LNCAP (cell line): ENCODE measurements around the gene RBL1.

Experiments
- TF ChIP-seq, protein P1 (sequence below): fragments of 450-650 bp; IDR thresholded peaks from 2 replicates; pipeline ENCODE4 v1.5.1; 2017; ENCODE audit warnings: mild to moderate bottlenecking

RBL1 gene

GRCh38 chr20:37011147-37011546, 84.7 kb downstream of the RBL1 start:
- TF ChIP-seq, protein P1, sequence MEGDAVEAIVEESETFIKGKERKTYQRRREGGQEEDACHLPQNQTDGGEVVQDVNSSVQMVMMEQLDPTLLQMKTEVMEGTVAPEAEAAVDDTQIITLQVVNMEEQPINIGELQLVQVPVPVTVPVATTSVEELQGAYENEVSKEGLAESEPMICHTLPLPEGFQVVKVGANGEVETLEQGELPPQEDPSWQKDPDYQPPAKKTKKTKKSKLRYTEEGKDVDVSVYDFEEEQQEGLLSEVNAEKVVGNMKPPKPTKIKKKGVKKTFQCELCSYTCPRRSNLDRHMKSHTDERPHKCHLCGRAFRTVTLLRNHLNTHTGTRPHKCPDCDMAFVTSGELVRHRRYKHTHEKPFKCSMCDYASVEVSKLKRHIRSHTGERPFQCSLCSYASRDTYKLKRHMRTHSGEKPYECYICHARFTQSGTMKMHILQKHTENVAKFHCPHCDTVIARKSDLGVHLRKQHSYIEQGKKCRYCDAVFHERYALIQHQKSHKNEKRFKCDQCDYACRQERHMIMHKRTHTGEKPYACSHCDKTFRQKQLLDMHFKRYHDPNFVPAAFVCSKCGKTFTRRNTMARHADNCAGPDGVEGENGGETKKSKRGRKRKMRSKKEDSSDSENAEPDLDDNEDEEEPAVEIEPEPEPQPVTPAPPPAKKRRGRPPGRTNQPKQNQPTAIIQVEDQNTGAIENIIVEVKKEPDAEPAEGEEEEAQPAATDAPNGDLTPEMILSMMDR = no peak

GRCh38 chr20:37007898-37008649, 87.7 kb downstream of the RBL1 start:
- TF ChIP-seq, protein P1 = no peak

DNA sequence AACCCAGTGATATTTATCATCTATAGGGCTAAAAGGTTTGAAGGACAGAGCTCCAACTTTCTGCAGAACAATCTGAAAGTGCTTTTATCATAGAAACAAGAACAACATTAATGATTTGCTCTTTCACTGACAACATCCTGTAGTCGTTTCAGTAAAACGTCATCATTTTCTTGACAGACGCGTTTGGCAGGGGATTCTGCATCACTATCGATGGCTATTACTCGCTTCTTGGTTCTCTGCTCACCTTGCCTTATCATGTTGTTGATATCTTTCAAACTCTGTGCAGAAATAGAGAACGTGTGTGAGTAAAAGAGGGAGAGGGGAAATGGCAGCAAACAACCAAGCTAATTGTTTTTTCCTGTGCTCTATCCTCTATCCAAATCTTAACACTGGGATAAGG, 97.1 kb downstream of the RBL1 start:
- TF ChIP-seq, protein P1 = no peak

DNA sequence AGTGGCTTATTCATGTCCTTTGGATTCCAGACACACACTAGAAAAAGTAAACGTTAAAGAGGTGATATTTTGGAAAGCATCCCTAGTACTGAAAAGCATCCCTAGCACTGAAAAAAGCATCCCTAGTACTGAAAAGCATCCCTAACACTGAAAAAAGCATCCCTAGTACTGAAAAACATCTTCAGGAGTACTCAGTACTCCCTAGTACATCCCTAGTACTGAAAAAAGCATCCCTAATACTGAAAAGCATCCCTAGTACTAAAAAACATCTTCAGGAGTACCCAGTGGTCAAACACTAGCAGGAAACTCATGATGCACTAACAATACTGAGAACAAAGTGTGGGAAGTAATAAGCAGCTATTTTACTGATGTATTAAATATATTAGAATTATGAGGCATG, 98.7 kb downstream of the RBL1 start:
- TF ChIP-seq, protein P1 = no peak

- TF ChIP-seq, protein P1 = no peak
Observed at GRCh38 chr20:36992802-36993334, 102.9 kb downstream of the RBL1 start.

DNA sequence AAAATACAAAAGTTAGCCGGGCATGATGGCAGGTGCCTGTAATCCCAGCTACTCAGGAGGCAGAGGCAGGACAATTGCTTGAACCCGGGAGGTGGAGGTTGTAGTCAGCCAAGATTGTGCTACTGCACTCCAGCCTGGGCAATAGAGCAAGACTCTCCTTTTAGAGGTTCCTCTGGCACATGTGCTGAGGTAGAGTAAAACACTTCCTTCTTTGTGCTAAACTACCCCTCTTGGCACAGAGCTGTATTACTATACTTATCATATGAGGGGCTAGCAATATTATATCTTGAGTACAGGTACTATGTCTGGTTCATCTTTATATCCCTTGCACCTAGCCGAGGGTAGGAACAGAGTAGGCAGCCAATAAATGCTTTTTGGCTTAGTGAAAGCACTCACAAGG, 104.1 kb downstream of the RBL1 start:
- TF ChIP-seq, protein P1 = no peak

DNA sequence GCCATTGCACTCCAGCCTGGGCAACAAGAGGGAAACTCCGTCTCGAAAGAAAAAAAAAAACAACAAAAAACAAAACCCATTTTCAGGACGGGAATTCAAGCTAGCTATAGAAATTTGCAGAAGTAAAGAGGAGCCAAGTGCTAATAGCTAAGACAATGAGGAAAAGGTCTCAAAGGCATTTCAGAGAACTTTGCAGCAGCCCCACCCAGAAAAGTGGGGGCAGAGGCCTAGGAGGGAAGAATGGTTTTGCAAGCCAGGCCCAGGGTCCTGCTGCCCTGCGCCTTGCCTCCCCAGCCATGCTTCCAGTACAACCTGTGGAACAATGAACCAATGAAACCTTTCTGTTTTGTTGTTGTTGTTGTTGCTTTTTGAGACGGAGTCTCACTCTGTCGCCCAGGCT, 106.0 kb downstream of the RBL1 start:
- TF ChIP-seq, protein P1 = no peak
